NCI-H1048 (cell line): ENCODE measurements around the gene ARHGAP22.

Experiments
- DNase-seq: peaks from one replicate; lab custom pipeline; 2025; lab: John Stamatoyannopoulos, UW

The ARHGAP22 gene

DNA sequence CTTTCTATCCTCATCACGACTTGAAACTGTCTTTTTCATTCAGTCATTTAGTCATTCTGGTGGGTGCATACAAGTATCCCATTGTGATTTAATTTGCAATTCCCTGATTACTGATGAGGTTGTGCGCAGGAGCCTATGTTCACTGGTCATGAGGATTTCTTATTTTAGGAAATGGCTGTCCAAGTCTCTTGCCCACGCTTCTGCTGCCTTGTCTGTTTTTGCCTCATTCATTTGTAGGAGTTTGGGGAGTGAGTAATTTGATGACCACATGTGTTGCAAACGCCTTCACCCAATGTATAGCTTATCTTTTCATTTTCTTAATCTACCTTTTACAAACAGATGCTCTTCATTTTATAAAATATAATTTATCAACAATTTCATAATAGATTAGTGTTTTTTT lies 127.3 kb downstream of the ARHGAP22 start:
- no peak for DNase-seq

DNA sequence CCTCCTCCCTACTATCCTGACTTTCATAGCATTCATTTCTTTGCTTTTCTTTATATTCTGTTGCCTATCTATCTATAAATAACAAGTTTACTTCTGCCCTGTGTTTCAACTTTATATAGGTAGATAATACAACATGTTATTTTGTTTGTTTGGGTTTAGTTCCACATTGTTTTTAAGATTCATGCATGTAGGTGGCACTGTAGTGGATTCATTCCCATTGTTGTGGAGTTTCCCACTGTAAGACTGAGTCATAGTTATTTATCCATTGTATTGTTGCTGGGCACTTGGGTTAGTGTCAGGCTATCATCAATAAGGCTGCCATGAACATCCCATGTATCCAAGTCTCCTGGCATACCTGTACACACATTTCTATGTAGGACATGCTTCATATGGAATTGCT lies 127.7 kb downstream of the ARHGAP22 start:
- DNase-seq = no peak

DNA sequence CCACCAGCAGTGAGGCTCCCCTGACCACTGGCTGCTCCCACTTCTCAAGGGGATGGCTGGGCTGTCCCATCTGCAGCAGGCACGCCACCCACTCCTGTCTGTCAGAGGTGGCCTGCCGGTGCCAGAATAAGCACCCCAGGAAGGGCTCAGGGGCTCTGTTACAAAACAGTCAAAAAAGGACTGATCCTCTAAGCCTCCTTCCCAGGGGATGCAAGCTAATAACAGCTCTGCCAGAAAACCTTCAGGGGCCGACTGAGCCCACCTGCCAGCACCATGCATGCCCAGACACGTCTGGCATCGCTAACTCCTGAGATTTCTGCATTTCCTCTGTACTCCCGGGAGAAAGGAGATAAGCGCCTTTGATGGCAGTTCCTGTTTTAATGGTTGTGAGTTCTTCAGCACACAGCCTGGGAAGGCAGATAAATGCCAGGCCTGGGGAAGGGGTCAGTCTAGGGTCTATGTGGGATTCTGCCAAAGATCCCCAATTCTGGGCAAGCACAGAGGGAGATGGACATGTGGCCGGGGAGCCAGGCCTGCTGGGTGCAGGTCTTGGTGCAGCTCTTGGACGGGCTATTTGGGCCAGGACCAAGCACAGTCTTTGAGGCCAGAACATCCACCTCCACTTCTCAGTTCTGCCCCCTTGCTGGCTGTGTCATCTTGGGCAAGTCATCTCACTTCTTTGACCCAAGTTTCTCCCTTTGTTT lies 128.4 kb downstream of the ARHGAP22 start:
- no peak for DNase-seq

DNA sequence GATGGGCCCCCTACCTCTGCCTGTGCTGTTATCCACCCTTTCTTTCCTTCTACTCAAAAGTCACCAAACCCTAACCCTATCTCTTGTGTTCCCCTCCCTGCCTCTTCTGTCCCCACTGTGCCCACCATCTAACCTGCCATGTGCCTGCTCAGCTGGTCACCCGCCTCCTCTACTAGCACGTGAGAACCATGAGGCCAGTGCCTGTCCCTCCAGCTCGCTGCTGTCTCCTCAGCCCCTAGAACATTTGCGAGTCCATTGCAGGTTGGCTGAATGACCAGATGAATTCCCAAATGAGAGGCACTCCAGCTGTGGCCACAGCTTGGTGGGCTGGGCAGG lies 129.0 kb downstream of the ARHGAP22 start:
- DNase-seq = no peak

DNA sequence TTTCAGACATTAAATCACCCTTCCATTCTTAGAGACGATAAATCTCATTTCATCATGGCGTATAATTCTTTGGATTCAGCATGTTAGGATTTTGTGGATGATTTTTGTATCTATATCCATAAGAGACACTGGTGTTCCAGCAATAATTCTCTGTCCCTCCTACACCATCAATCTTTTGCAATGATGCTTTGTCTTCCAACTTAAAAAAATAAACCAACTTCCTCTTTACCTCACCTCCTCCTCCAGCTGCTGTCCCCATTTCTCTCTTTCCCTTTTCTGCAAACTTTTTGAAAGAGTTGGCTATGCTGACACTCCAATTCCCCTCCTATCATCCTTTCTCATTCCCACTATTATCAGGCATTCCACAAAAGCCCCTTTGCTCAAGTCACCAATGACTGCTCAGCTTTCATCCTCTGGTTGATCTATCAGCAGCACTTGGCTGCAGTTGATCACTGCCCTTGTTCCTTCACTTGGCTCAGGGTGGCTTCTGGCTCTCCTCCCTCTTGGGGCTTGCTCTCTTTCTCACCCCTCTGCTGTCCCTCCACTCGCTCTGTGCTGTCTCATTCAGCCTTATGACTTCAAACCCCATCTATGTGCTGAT lies 130.0 kb downstream of the ARHGAP22 start:
- DNase-seq = no peak

DNA sequence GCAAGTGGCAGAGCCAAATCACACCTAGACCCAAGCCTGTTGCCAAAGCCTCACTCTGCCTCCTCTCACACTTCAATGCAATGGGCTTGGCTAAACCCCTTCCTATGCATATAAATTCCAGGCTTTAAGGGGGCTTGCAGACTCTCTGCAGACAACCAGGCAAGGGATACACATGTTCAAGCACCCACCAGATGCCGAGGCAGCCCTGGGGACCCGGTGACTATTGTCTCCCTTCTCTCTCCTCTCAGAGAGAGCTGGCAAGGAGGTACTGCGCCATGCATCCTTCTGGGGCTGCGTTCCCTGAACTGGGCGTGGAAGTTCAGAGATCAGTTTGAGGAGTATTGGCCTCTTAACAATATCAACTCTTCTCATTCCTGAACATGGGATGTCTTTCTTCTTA lies 131.2 kb downstream of the ARHGAP22 start:
- no peak for DNase-seq

DNA sequence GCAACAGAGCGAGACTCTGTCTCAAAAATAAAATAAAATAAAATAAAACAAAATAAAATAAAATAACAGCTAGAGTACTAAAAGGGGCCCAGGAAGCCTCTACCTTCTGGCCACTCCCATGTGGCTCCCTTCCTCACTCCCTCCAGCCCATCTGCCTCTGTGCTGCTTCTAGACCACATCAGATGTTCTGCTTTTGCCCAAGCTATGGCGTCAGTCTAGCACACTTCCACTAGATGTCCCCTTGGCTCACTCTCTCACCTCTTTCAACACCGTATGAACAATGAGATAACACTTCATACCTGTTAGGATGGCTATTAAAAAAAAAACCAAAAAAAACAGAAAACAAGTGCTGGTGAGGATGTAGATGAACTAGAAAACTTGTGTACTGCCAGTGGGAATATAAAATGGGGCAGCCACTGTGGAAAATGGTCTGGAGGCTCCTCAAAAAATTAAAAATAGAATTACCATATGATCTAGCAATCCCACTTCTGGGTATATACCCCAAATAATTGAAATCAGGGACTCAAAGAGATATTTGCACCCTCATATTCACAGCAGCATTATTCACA lies 132.3 kb downstream of the ARHGAP22 start:
- no peak for DNase-seq

DNA sequence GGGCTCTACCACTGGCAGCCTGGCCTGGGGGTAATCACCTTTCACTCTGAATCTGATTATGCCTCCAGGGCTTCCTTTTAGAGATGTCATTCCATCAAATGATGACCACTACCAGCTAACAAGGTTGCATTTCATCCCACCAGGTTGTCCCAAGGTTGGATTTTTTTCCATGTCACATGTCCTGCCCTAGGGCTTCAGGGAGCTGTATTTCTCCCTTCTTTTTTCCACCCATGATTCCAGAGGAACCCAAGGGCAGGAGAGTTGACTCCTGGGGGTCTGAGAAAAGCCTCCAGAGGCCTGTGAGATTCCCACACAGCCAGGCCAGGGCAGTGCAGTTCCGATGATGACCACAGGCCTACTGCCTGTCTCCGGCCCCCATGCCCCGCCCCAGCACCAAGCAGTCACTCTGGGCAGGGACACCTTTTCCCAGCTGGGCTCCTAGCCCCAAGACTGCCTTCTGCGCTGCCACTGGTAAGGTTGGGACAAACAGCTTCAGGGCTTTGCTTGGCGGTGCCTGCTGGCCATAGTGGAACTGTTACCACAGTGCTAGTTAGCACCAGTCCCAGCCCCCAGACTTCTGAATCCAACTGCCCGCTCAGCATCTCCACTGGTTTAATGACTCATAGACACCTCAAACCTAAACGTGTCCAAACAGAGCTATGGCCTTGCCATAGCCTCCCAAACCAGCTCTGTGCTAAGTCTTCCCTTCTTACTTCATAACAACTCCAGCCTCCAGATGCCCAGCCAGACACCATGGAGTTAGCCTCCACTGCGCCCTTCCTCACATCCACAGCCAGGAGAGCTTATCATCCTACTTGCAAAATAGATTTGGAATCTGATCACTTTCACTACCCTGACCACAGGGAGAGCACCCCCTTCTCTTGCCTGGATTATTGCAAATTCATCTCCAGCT lies 133.7 kb downstream of the ARHGAP22 start:
- DNase-seq = no peak

DNA sequence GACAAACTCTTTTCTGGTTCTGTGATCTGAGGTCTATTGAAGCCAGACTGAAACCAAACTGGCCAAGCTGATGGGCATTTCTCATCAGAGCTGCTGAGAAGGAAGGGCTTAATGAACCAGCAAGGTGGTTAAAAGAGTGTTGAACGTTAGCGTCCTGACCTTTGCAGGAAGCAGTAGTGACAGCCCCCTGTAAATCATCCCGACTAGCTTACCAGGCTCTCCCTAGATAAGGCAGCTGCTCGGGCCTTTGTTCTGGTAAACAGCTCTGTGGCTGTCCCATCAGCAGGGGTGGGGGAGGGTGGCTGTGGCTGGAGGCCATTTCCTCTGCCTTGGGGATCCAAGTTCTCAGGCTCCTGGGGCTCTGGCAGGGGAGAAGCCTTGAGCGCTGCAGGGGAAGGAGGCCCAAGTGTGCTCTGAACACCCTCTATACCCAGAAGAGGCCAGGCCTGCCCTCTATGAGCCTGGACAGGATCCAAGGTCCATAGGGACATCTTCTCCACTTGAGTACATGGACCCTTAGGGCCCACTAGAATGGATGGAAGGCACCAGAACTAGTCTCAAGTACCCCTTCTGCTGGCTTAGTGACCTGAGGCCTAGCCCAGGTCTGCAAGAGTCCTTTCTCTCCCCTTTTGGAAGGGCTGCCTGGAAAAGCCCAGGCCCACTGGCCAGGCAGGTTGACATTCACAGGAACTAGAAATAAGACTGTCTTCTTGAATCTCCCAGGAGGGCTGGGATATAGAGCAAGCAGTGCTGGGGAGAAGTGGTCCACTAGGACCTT lies 134.6 kb downstream of the ARHGAP22 start:
- no peak for DNase-seq

DNA sequence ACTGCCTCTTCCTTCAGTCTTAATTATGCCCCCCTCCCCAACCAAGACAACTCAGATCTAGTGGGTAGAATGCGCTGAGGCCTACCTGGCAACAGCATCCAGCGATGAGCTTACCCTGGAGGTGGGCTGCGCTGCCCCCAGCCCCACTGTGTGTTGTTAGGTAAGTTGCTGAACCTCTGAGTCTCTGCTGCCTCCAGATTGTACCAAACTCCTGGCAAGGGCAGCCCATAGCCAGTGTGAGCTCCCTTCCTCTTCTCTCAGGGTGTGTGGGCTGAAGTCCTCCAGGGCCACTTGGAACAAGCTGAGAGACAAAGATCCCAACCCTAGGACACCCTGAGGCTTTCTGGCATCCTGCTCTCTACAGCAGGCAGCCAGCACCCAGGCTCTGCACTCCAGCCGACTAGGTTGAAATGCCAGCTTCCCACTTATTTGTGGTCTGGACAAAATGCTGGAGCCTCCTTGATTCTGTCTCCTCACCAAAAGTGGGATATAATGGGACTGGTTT lies 135.3 kb downstream of the ARHGAP22 start:
- no peak for DNase-seq

DNA sequence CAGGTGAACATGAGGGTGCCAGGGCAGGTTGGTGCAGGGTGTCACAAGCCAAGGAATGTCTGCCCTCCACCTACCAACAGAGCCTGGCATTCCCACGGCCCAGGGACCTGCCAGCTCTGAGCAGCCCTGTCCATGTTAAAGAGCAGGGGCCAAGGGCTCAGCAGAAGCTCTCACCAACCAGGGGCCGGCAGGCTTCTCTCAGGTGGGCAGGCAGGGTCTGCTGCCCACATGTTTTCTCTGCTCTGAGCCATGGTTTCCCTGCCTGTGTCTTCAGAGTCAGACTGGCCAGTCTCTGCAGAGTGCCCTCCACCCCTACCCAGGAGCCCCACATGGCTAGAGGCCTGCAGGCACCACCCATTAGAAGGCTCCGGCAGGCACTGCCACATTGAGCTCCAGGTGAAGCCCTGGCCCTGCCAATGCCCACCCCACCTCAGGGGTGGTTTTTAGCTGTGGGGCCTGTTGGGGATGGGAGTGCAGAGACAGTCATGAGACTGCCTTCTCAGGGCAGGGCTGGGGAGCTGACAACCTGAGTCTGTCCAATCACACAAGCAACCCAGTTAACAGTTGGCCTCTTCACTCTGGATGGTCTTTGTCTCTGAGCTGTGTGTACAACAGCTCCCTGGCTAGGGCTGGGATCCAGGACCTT lies 135.9 kb downstream of the ARHGAP22 start:
- no peak for DNase-seq

DNA sequence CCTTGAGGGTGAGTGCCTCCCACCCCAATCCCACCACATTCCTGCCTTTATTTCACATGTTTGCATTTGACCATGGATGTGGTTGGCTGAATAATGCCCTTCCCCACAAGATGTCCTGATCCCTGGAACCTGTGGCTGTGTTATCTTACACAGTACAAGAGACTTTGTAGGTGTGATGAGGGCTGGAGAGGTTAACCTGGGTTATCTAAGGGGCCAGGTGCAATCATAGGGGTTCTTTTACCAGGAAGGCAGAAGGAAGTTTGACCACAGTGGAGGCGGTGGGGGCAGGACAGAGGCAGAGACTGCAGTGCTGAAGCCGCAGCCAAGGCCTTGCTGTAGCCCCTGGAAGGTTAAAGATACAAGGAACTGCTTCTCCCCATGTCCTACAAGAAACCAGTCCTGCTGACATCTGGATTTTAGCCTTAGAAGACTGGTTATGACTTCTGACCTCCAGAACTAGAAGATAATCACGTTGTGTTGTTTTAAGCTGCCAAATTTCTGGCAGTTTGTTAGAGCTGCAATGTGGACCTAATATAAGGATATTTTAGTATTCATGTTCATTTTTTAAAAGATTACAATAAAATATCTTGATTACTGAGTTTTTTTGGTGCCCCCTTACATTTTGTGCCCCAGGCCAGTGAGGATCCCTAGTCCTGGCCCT lies 136.6 kb downstream of the ARHGAP22 start:
- no peak for DNase-seq

DNA sequence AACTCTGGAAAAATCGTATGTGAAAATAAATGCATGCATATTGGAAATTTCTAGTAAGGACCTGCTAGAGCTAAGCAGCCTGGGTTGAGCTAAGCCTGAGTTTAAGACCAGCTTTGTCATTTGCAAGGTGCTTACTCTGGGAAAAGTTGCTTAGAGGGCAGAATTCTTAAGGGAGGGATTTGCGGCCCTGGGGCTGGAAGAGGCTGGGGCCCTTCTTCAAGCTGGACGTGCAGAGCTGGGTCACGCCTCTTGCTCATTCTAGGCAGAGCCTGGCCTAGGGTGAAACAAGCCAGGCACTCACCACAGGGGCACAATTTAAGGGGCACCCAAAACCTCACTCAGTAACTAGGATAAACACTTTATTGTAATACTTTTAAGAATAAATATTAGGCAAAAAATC lies 137.2 kb downstream of the ARHGAP22 start:
- no peak for DNase-seq

DNA sequence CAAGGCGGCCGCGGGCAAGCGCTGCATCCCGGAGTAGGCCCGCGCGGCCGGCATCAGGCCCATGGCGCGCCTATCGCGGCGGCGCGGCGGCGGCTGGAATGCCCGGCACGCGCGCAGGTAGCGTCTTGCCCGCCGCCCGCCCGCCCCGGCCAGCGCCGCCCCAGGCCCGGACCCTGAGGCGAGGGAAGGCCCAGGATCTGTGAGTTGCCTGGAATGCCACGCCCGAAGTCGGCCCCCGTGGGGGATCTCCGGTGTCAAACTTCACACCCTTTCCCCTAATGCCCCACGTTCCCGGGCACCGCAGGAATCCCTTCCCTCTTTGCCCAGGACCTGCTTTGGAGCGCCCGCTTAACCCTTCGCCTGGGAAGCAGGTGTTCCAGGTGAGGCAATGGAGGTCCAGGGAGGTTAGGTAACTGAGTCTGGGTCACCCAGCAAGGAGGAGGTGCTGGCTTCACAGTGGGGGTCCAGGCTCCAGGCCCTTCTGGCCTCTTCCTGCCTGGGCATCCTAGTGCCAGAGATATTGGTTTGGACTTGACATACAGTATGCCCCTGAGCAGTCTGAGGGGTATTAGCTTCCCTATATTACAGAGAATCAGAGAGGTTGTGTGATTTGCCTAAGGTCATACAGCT lies 138.1 kb downstream of the ARHGAP22 start:
- no peak for DNase-seq

DNA sequence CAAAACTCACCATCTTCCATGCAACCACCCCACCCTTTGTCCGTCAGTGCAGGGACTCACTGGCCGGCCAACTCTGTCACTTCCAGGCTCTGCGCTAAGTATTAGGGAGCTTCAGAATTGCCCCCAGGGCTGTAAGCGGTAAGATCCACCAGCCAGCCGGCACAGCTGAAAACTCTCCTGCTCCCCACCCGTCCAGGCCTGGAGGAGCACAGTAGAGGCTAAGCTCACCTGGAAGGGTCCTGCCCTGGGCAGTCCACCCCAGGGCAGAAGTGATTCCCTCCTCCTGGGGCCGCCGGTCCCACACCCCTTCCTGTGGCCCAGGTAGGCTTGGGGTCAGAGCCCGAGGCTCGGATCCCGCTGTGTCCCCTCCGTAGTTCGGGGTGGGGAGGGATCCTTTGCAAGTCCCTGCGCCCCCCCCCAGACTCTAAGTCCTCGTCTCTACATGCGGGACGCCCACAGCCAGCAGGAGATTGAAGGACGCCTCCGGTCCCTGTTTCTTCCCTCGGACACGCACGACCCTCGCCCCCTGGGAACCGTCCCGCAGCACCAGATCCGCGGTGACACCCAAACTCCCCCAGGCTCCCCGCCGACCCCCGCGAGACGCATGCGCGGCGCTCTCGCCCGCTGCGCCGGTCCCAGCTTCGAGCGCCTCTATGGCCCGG lies 138.9 kb downstream of the ARHGAP22 start:
- no peak for DNase-seq

DNA sequence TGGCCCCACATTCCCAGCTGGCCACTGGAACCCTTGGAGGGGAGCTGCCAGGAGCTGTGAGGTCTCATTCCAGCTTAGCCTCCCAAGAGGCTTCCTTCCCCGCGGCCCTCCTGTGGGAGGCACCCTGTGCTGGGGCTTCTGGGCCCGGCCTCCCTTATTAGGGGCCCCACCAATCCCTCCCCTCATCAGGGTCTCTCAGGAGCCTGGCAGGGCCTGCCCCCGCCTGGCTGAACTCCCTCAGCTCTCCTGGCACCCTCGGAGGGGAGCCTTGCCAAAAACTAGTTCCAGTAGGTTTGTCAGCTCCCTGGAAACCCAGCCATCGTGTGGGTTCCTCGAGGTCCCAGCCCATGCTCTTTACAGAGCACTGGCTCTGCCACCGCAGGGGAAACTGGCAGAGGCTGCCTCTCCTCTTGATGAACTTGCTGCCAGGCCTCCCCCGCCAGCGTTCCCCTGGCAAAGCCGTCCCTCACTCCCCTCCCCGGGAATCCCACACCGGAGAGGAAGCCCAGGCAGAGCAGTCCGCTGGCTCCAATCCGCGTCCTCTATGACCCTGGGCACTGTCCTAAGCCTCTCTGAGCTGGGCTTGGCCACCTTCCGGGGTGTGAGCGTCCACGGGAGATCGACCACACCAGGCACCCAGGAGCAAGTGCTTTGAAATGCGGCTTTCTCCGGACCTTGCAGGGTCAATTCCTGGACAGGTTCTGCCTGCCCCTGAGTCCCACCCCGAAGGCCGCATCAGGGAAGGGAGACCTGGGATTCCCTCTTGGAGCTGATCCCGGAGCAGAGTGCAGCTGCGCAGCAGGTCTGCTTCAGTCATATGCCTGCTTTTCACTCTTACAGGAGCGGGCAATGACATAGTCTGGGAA lies 139.8 kb downstream of the ARHGAP22 start:
- DNase-seq = no peak

DNA sequence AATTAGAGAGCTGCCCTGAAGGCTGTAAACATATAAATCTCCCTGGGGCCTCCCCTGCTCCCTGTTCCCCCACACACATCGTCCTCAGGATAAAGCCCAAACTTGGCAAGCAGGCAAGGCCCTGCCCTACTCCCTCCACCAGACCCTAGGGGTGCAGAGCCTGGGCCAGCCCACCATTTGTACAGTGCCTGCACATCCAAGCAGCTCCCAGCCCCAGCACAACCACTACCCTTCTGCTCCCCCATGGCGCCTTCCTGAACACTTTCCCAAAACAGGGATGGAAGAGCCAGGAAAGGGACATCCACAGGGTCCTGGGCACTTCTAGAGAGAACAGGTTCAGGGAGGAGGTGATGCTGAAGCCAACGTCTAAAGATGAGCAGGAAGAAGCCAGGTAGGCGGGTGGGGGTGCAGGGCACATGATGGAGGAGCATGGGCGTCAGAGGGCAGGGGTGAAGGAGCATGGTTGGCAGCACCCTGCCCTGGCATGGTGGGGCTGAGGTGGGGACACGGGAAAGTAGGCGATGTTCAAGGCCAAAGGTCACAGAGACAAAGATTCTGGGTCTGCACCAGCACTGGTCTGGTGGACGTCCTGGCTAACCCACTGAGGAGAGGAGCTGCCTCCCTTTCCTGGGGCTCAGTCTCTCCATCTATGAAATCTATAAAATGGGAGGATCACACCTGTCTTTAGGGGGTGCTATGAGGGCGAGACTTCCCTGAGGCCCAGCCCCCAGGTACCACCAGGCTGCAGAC lies 140.6 kb downstream of the ARHGAP22 start:
- DNase-seq = no peak
